A673 (cell line): Measurements from ENCODE around the gene PDE4B.

Experiments used
- CTCF ChIP-seq: fragments of 300-800, 200-600 bp; sonication (generic); conservative IDR thresholded peaks from 2 replicates; pipeline ENCODE4 v1.5.1; 2017; ENCODE audit warnings: low read depth, mild to moderate bottlenecking, antibody characterized with exemption, low read length, moderate library complexity, mixed read lengths
- EZH2 ChIP-seq: fragments of 200-600 bp; sonication (generic); IDR thresholded peaks from 2 replicates; pipeline ENCODE4 v1.6.1; 2017; ENCODE audit warnings: borderline replicate concordance, low read depth, mild to moderate bottlenecking, mixed read lengths, antibody characterized with exemption, low read length; ENCODE audit not compliant: poor library complexity, severe bottlenecking

- no peak for TF ChIP-seq CTCF
- TF ChIP-seq EZH2, result no peak
Measured at GRCh38 chr1:65955071-65955470, 162.4 kb downstream of the PDE4B start.
